T-helper 9 cell (primary cell): Measurements from ENCODE around the gene RIPK3.
A peak's percentile ranks its signal among the peaks of the same experiment; 100 is the strongest.

Experiments
- DNase-seq: peaks from one replicate; pipeline ENCODE4 v3.0.0-alpha.2; 2020

RIPK3 gene

GRCh38 chr14:24321212-24321975 lies 18.4 kb downstream of the RIPK3 start:
- no peak for DNase-seq

DNA sequence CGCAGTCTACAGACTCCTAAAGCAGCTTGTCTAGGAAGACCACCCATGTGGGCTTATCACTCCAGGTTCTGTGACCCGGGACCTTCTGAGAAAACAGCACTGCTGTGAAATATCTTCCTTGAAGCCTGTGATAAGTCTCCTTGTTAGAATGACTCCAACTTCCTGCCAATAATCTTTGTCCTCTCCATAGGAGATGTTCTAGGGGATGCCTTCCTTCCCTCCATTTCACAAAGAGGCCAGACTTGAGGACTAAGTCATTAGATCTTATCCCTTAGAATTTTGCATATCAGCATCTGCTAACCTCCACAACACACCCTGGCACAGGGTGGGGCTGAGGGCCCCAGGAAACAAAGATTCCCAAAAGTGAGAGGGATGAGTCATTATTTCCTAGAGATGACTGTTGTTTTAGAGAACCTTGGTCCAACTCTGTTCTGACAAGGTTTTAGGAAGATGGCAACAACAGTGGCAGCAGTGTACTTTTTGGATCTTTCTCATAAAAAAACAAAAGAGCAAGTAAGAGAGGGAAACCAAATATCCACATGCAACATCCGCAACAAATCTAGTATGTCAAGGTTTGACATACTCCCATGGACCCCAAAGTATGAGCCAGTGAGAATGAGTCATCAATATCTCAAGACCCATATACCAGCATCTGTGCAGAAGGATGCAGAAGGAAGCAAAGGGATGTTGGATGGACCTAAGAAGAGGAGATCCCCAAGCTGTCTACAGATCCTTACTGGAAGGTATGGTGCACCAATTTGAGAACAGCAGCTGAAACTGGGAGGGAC lies 22.5 kb downstream of the RIPK3 start:
- no peak for DNase-seq

DNA sequence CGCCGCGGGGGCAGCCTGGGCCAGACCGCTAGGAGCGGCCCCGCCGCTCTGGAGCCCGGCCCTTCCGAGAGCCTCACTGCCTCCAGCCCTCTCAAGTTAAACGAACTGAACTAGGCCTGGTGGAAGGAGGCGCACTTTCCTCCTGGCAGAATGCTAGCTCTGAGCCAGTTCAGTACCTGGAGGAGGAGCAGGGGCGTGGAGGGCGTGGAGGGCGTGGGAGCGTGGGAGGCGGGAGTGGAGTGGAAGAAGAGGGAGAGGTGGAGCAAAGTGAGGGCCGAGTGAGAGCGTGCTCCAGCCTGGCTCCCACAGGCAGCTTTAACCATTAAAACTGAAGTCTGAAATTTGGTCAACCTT lies 23.2 kb downstream of the RIPK3 start:
- DNase-seq, result no peak

DNA sequence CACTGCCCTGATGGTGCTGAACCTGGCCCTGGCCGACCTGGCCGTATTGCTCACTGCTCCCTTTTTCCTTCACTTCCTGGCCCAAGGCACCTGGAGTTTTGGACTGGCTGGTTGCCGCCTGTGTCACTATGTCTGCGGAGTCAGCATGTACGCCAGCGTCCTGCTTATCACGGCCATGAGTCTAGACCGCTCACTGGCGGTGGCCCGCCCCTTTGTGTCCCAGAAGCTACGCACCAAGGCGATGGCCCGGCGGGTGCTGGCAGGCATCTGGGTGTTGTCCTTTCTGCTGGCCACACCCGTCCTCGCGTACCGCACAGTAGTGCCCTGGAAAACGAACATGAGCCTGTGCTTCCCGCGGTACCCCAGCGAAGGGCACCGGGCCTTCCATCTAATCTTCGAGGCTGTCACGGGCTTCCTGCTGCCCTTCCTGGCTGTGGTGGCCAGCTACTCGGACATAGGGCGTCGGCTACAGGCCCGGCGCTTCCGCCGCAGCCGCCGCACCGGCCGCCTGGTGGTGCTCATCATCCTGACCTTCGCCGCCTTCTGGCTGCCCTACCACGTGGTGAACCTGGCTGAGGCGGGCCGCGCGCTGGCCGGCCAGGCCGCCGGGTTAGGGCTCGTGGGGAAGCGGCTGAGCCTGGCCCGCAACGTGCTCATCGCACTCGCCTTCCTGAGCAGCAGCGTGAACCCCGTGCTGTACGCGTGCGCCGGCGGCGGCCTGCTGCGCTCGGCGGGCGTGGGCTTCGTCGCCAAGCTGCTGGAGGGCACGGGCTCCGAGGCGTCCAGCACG lies 23.8 kb downstream of the RIPK3 start:
- DNase-seq, result no peak

DNA sequence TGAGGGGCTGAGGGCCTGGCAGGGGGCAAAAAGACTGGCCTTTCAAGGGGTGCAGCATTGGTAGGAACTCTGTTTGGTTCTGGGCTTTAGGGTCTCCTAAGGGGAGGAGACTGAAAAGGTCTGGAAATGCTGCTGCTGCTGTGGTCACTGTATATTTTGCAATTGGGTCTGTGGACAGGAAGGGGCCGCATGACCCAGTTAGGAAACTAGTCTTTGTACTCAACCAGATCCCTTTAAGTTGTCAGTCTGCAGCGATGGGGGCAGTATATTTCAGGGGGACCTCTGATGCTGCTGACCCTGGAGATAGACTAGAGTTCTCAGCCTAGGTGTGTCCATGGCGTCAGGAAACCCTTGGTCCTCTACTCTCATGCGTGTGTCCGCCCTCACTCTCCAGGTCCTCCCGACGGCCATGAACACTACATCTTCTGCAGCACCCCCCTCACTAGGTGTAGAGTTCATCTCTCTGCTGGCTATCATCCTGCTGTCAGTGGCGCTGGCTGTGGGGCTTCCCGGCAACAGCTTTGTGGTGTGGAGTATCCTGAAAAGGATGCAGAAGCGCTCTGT lies 24.5 kb downstream of the RIPK3 start:
- no peak for DNase-seq

- DNase-seq, result no peak
These were observed 25.2 kb downstream of the RIPK3 start for GRCh38 chr14:24314377-24315193.

DNA sequence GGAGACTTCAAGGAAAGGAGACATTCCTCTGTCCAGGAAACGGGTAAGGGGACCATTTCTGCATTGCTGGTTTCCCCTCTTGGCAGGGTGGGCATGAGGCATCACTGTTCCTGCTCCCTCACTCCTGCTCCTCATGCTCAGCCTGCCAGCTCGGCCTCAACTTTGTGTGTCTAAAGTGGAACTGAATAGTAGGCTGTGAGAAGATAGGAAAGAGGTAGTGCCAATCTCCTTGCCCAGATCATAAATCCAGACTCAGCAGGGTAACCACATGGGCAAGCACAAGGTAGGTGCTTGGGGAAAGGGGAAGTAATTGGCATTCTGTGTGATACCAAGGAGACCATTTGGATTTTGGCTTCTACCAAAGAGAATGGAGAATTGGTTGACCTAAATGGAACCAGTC lies 25.9 kb downstream of the RIPK3 start:
- DNase-seq, result no peak

GRCh38 chr14:24312736-24313507 lies 26.9 kb downstream of the RIPK3 start:
- DNase-seq, result peak; percentile 24

DNA sequence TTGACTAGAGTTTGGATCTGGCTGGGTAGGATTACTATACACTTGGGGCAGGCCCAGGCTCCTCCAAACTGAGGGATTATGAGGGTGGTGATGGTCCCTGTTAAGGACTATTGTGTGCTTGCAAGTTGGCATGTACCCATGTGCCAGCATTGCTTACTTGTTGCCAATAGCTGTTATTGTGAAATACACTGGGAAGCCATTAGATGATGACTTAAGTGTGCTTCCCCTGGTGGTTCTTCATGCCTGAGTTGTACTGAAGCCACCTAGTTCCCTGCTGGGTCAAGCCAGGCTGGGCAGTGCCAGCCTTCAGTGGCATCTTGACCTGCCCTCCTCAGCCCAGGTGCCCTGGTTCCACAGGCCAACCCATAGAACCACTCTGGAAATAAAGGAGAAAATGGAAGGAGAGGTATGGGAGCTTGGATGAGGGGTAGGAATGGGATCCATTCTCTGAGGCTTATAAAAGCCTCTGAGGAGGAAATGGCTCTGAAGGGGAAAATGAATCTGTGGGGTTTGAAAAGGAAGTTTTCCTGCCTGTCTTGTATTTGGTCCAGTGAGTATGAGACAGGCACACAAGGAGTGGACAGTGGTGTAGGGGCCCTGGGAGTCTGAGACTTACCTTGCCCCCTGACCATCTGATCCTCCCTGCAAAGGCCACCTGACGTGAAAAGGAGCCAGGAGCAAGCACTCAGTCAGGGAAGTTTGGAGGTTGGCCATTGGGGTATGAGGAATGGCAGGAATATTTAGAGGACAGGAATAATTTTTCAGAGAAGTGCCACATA lies 27.8 kb downstream of the RIPK3 start:
- DNase-seq, result no peak

DNA sequence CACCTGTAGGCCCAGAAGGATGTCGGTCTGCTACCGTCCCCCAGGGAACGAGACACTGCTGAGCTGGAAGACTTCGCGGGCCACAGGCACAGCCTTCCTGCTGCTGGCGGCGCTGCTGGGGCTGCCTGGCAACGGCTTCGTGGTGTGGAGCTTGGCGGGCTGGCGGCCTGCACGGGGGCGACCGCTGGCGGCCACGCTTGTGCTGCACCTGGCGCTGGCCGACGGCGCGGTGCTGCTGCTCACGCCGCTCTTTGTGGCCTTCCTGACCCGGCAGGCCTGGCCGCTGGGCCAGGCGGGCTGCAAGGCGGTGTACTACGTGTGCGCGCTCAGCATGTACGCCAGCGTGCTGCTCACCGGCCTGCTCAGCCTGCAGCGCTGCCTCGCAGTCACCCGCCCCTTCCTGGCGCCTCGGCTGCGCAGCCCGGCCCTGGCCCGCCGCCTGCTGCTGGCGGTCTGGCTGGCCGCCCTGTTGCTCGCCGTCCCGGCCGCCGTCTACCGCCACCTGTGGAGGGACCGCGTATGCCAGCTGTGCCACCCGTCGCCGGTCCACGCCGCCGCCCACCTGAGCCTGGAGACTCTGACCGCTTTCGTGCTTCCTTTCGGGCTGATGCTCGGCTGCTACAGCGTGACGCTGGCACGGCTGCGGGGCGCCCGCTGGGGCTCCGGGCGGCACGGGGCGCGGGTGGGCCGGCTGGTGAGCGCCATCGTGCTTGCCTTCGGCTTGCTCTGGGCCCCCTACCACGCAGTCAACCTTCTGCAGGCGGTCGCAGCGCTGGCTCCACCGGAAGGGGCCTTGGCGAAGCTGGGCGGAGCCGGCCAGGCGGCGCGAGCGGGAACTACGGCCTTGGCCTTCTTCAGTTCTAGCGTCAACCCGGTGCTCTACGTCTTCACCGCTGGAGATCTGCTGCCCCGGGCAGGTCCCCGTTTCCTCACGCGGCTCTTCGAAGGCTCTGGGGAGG lies 28.9 kb downstream of the RIPK3 start, which contains the start of gene LTB4R:
TSS of gene LTB4R (plus strand) at position 857 of the 959 bp plus-strand sequence. CDS start 4,150 bp downstream, outside the sequence.
- DNase-seq, result peak; percentile 54

DNA sequence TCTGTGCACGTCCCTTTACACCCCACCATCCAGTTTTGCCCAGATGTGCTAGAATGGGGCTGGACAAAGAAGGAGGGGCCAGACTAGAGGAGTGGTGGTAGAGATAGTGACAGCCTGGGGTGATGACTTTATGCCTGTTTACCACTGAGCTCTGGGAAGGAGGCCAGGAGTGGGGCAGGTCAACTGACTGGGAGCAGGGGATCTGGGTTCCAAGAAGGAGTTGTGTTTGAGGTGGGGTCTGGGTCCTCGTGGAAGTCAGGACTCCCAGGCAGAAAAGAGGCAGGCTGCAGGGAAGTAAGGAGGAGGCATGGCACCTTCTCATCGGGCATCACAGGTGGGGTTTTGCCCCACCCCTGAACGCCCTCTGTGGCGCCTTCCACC lies 29.5 kb downstream of the RIPK3 start:
- DNase-seq, result no peak

GRCh38 chr14:24309538-24310264 lies 30.1 kb downstream of the RIPK3 start, which contains the start of gene LTB4R2:
Gene LTB4R2, plus strand, starts transcription at chr14:24310140. Its CDS starts 525 bp downstream, at chr14:24310665.
- DNase-seq, result no peak

DNA sequence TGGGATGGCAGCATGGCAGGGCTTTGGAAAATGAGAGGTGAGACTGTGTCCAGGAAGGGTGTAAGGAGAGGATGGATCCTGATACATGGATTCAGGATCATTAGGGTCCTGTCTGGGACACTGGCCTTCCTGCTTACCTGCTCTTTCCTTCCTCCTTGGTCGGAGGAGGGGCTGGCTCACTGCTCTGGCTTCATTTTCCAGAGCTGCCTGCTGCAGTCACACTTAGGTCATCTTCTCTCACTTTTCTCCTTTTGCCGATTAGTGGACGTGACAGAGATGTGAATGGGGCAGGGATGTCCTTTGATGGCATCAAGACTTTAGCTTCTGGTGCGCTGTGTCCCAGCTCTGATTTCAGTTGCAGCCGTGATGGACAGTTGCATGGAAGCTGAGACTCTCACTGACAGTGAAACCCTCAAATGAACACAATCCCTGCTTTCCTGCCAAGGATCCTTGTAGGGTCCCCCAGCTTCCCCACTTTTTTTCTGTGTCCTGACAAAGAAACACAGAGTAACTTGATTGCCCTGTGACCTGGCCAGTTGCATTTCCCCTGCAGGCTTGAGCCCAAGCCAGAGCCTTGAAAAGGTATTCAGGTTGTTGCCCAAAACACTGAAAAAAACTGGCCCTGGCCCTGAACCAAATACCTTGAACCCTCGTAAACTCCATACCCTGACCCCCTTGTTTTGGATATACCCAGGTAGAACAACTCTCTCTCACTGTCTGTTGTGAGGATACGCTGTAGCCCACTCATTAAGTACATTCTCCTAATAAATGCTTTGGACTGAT lies 31.3 kb downstream of the RIPK3 start:
- no peak for DNase-seq

GRCh38 chr14:24307575-24308341 lies 32.0 kb downstream of the RIPK3 start, which contains the start of gene CIDEB:
Gene CIDEB, minus strand, starts transcription at chr14:24307977. Its CDS starts 119 bp downstream, at chr14:24307858.
- DNase-seq, result peak; percentile 46

DNA sequence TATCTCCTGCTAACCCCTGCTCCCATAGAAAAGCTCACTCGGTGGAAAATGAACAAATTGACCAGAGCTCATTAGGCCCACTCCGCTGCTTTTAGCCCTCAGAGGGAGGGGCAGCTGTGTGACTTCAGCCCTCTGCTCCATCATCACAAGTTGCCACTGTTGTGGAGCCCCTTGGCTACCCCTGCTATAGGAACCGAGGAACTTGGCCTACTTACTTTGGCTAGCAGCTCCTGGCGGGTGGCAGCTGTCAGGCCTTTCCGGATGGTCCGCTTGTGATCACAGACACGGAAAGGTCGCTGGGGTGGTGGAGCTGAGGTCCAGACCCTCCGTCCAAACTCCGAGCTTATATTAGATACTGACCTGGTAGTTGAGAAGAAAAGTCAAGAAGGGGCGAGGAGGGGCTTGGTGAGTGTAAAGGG lies 32.6 kb downstream of the RIPK3 start:
- no peak for DNase-seq

DNA sequence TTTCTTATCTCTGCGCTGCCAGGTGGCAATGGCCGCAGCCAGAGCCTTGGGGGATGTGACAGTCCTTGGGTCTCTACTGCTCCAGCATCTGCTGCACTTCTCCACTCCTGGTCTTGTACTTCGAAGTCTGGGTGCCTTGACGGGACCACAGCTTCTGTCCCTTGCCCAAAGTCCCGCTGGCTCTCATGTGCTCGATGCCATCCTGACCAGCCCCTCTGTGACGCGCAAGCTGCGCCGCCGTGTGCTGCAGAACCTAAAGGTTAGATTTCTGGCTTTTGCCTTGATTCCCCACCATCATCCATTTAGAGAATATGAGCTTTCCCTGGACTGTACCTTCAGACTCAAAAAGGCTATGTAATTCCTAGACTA lies 35.8 kb downstream of the RIPK3 start:
- DNase-seq, result no peak
